PFSK-1 (cell line): Measurements from ENCODE around the gene CCSER1.

Experiments
- FOXP2 ChIP-seq: optimal IDR thresholded peaks from 2 replicates; pipeline ENCODE3; 2011; ENCODE audit warnings: borderline replicate concordance, control low read depth, inconsistent platforms; ENCODE audit not compliant: insufficient read depth; ENCODE audit errors: extremely low read length, extremely low read depth
- POLR2AphosphoS5 ChIP-seq: IDR thresholded peaks from 2 replicates; pipeline ENCODE4 v1.6.1; 2012; ENCODE audit warnings: low read depth, mild to moderate bottlenecking, control low read depth, low read length, moderate library complexity
- REST ChIP-seq, 2 experiments: IDR thresholded peaks; 2 replicates each; pipeline versions ENCODE4 v1.6.1 to v1.8.0; 2011 to 2012; ENCODE audit warnings: low read depth in 2 of 2, low read length in 2 of 2, control low read depth in 1 of 2, inconsistent platforms in 1 of 2, mild to moderate bottlenecking in 1 of 2, moderate library complexity in 1 of 2; ENCODE audit not compliant: insufficient read depth in 1 of 2
- SIN3A ChIP-seq: IDR thresholded peaks from 2 replicates; pipeline ENCODE4 v1.6.1; 2012; ENCODE audit warnings: mild to moderate bottlenecking, low read length, moderate library complexity, borderline replicate concordance; ENCODE audit not compliant: insufficient read depth
- TAF1 ChIP-seq: IDR thresholded peaks from 2 replicates; pipeline ENCODE4 v1.6.1; 2012; ENCODE audit warnings: low read length, control low read depth, borderline replicate concordance; ENCODE audit not compliant: insufficient read depth

GRCh38 chr4:90727938-90728337 is 600.7 kb downstream of the CCSER1 start:
- TF ChIP-seq POLR2AphosphoS5 (no peak), TAF1 (no peak), SIN3A (no peak), REST (IDR thresholded peaks at IDR 0.05; ENCODE audit: insufficient read depth in 1 of 2, low read depth in 2 of 2, low read length in 2 of 2) (no peak), FOXP2 (no peak)
